Panc1 (cell line): ENCODE data around the gene RBFOX1.

Experiments used
- CTCF ChIP-seq: fragments of 450-650 bp; IDR thresholded peaks from 2 replicates; pipeline ENCODE4 v1.5.1; 2017; ENCODE audit warnings: mild to moderate bottlenecking
- POLR2AphosphoS5 ChIP-seq: IDR thresholded peaks from 2 replicates; pipeline ENCODE4 v1.6.1; 2012; ENCODE audit warnings: mild to moderate bottlenecking, low read depth, low read length, moderate library complexity
- SIN3A ChIP-seq: IDR thresholded peaks from 2 replicates; pipeline ENCODE4 v1.6.1; 2012; ENCODE audit warnings: low read depth, mild to moderate bottlenecking, low read length, moderate library complexity, borderline replicate concordance; ENCODE audit not compliant: insufficient read depth
- TCF7L2 ChIP-seq: IDR thresholded peaks from 2 replicates; pipeline ENCODE4 v1.6.1; 2011; ENCODE audit warnings: mild to moderate bottlenecking, low read depth, low read length, inconsistent platforms

- TF ChIP-seq CTCF (no peak), SIN3A (no peak), POLR2AphosphoS5 (no peak), TCF7L2 (no peak)
Measured at GRCh38 chr16:7482596-7483290, 150.1 kb downstream of the RBFOX1 start.
